ENCODE measurements around the gene CLTB.
"Not testable (repeated sequence)": the region's sequence is repeated elsewhere in the genome, so short reads cannot be mapped to it uniquely, and the experiment has no call there.

Gene CLTB
- 23.7 to 82.0 (median 48.0) reads per million in 18 experiments for total RNA-seq

GRCh38 chr5:176415952-176416924 lies at the start of gene CLTB:
Gene CLTB (minus strand): TSS chr5:176416539. CDS start chr5:176416363, 176 bp downstream.
- DNase-seq = peak; percentile 90 to 93

GRCh38 chr5:176463113-176463764 lies 46.9 kb upstream of the CLTB start:
- no peak for DNase-seq

- no peak for DNase-seq
Measured at GRCh38 chr5:176461349-176461748, 45.0 kb upstream of the CLTB start.

GRCh38 chr5:176458904-176459561 lies 42.7 kb upstream of the CLTB start:
- no peak for DNase-seq

- DNase-seq = no peak
Measured at GRCh38 chr5:176454724-176455394, 38.5 kb upstream of the CLTB start.

GRCh38 chr5:176450077-176450476 lies 33.7 kb upstream of the CLTB start:
- no peak for DNase-seq

- DNase-seq = peak; percentile 96 to 98
Measured at GRCh38 chr5:176447978-176448608, 31.8 kb upstream of the CLTB start, which contains the start of gene FAF2. Gene FAF2 (plus strand): TSS chr5:176448385. CDS start chr5:176448408, 23 bp downstream.

GRCh38 chr5:176447591-176447977 lies 31.2 kb upstream of the CLTB start:
- DNase-seq = no peak

- DNase-seq = no peak
Measured at GRCh38 chr5:176446884-176447590, 30.7 kb upstream of the CLTB start.

- peak in 1 of 2 donors; percentile 24 for DNase-seq
Measured at GRCh38 chr5:176446028-176446665, 29.8 kb upstream of the CLTB start.

GRCh38 chr5:176444742-176445141 lies 28.4 kb upstream of the CLTB start:
- no peak for DNase-seq

GRCh38 chr5:176442911-176443310 lies 26.6 kb upstream of the CLTB start:
- DNase-seq = not testable (repeated sequence)

GRCh38 chr5:176441921-176442323 lies 25.6 kb upstream of the CLTB start:
- no peak for DNase-seq

- DNase-seq = no peak
Measured at GRCh38 chr5:176440927-176441706, 24.8 kb upstream of the CLTB start.

- DNase-seq = no peak
Measured at GRCh38 chr5:176438959-176439757, 22.8 kb upstream of the CLTB start.

GRCh38 chr5:176436656-176437055 lies 20.3 kb upstream of the CLTB start:
- DNase-seq = no peak

- no peak for DNase-seq
Measured at GRCh38 chr5:176432707-176433106, 16.4 kb upstream of the CLTB start.

GRCh38 chr5:176429972-176430371 lies 13.6 kb upstream of the CLTB start:
- DNase-seq = no peak

GRCh38 chr5:176427971-176428370 lies 11.6 kb upstream of the CLTB start:
- no peak for DNase-seq
